Activated CD8-positive, alpha-beta memory T cell treated with anti-CD3 and anti-CD28 coated beads, Interleukin-2, amount 50 U/mL, for 24 hours (primary cell): Measurements from ENCODE around the gene LRRC38.
"Not testable (repeated sequence)": the region's sequence is repeated elsewhere in the genome, so short reads cannot be mapped to it uniquely, and the experiment has no call there.

Experiments
- DNase-seq: peaks from one replicate; pipeline ENCODE4 v3.0.0-alpha.2; 2020; ENCODE audit errors: extremely low read depth

The LRRC38 gene, protein sequence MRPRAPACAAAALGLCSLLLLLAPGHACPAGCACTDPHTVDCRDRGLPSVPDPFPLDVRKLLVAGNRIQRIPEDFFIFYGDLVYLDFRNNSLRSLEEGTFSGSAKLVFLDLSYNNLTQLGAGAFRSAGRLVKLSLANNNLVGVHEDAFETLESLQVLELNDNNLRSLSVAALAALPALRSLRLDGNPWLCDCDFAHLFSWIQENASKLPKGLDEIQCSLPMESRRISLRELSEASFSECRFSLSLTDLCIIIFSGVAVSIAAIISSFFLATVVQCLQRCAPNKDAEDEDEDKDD

GRCh38 chr1:13513895-13514546 is at the start of gene LRRC38:
Gene LRRC38, minus strand, starts transcription at chr1:13514003. Its CDS starts 410 bp downstream, at chr1:13513593.
- DNase-seq: no peak

DNA sequence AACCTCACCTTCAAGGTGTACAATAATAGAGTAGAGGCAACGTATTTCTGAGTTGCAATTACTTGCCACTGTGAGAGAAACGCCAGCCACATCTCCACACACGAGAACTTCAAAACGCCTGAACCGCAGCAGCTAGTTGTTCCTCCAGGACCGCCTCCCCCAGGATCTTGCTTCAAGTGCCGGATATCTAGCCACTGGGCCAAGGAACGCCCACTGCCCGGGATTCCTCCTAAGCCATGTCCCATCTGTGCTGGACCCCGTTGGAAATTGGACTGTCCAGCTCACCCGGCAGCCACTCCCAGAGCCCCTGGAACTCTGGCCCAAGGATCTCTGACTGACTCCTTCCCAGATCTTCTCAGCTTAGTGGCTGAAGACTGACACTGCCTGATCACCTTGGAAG is 49.2 kb upstream of the LRRC38 start:
- DNase-seq: not testable (repeated sequence)

DNA sequence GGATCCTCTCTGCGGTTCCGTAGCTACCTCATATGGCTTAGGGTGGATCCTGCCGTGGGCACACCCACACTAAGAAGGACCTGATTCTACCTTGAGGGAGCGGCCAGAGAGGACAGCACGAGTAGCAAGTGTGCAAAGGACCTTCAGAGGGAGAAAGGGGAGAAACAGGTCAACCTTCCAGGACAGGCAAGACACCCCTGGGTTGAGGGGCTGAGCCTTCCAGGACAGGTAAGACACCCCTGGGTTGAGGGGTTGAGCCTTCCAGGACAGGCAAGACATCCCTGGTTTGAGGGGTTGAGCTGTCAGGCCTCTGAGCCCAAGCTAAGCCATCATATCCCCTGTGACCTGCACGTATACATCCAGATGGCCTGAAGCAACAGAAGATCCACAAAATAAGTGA is 46.7 kb upstream of the LRRC38 start:
- DNase-seq: no peak

GRCh38 chr1:13556224-13556764 is 42.5 kb upstream of the LRRC38 start:
- no peak for DNase-seq

DNA sequence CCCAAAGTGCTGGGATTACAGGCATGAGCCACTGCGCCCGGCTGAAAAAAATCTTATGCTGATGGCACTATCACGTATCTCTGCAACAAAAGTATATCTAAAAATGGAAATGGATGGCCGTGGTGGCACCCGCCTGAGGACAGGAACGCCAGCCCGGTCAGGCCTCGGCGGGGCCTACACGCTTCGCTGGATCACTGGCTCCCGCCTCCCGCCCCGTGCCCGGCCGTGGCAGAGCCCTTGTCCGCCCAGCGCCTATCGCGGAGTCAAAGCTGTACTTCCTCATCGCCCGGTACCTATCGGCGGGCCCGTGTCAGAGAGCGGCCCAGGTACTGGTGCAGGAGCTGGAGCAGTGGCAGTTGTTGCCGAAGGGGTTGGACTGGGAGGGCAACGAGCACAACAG is 41.0 kb upstream of the LRRC38 start:
- no peak for DNase-seq

DNA sequence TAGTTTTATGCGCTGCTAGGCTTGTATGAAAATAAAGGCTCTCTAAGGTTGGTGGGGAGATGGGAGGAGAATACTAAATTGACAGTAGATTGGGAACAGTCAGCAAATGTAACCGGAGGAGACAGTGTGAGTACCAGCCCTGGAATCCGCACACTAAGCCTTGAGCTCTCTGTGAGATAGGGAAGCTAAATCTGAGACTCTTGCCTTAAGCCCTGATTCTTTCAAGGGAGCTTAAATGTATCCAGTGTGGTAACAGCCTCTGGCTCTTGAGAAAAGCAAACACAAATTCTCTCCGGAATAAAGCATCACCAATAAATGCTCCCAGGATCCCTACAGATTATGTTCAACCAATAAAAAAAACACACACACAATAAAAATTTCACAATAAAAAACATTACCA is 36.9 kb upstream of the LRRC38 start:
- DNase-seq: no peak

- no peak for DNase-seq
These were observed 35.7 kb upstream of the LRRC38 start for GRCh38 chr1:13549521-13549920.

- no peak for DNase-seq
These were observed 35.2 kb upstream of the LRRC38 start for GRCh38 chr1:13549021-13549420.

DNA sequence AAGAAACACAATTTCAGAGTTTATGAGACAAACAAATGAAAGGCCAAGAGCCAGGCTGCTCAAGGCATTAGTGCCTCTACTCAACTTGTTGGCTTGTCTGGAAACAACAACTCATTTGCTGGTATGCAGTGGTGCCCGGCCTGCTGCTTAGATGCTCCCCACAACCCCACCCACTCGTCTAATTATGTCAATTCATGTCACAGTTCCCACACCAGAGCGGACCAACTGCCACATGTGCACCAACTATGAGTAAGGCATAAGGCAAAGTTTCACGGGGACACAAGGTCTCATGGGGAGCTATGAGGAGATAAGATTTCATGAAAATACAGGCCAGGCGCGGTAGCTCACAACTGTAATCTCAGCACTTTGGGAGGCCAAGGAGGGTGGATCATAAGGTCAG is 34.5 kb upstream of the LRRC38 start:
- DNase-seq: no peak

DNA sequence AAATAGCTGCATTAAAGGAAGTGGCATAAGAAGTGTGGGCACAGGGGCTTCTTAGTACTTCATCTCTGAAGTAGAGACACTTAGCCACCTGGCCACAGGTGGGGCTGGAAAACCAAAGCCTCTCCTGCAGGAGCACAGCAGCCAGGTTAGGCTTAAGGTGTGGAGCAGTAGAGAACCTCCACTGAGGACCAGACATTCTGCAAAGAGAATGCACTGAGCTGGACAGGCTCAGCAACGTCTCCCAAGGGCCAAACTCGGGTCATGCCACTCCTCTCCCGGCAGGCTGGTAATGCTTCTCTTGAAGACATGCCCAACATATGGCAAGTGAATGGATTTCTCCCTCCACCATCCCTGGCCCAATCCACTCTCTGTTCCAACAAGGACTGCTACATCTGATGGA is 33.0 kb upstream of the LRRC38 start:
- DNase-seq: no peak

DNA sequence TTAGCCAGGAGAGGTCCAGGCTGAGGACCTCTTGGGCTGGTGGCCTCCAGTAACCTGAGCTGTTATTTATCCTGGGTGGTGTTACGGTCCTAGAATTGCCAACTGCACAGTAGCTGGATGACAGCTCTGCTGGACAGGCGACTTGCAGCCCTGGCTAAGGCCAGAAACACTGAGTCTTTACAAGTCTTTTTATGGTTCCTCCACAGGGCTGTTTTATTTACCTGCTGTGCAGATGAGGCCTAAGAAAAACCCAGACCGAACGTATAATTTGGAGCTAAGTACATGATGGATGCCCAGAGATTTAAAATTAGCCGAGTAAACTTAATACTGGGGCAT is 30.4 kb upstream of the LRRC38 start:
- DNase-seq: no peak

DNA sequence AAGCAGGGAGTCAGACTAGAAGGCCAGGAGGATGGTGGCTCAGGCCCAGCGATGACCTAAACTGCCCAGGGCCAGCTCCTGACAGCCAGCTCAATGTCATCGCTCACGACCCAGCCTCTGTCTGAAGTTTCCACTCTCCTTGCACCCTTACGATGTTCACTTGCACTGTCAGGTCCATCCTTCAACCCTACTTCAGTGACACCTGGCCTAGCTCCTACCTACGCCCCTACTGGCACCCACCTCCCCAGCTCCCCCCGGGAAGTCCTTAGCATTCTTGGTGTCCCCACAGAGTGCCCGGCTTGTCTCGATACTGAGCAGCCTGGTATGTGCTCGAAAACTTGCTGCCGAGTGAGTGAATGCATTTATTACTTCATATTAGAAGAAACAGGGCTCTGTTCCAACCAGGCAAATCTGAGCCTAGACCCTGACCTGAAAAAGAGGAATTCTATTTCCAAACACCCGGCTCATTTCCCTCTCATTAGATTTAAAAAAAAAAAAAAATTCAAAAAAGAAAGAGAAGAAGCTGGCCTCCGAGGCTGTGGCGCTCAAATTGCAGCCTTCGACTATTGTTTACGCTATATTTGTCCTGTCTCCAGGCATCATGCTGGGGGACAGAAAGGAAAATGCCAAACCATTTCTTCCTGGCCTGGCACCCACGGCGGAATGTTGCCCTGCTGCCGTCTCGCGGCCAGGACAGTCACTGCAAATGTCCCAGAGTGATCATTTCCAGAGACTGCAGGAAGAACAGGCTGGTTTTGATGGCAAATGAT is 29.8 kb upstream of the LRRC38 start:
- no peak for DNase-seq

DNA sequence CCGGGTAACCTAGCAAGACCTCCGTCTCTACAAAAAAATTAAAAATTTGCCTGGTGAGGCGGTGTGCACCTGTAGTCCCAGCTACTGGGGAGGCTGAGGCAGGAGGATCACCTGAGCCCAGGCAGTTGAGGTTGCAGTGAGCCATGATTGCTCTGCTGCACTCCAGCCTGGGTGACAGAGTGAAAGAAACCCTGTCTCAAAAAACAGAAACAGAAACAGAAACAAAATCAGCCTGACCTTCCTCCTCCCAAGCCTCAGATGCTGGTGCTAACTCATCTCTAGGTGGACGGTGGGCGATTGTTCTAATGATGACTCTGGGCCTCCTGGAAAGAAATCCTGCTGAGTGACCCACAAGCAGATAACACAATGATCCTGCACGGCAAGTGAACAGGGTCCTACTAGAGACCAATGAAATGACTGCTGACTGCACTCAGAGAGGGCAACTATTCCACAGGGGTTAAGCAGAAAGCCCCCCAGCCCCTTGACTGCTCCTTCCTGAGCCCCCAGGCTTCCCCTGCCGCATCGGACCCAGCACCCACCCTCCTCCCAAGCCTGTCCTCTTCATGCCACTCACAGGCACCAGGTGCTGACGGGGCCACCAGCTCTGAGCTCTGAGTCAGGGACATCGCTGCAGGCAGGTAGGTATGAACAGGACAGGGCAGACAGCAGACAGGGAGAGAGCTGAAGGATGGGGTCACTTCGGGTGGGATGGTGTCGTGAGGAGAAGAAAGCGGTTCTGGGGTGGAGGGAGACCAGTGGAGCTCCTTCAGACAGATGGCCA is 27.8 kb upstream of the LRRC38 start:
- no peak for DNase-seq

DNA sequence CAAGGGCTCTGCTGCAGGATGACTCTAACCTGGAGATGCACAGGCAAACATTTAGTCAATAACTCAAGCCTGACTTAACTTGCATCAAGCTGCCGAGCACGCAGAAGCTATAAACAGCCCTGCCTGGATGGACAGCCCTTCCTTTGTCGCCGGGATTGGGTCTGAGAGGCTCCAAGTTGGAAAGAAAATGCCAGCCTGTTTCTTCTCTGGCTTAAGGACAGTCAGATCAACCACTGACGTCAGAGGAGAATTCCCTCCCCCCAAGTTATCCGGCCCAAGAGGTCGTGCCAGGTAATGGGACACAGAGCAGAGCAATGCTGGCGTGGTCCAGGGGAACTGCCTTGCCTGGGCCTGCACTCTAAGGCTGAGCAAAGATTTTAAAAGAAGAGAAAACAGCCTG is 27.1 kb upstream of the LRRC38 start:
- DNase-seq: no peak

DNA sequence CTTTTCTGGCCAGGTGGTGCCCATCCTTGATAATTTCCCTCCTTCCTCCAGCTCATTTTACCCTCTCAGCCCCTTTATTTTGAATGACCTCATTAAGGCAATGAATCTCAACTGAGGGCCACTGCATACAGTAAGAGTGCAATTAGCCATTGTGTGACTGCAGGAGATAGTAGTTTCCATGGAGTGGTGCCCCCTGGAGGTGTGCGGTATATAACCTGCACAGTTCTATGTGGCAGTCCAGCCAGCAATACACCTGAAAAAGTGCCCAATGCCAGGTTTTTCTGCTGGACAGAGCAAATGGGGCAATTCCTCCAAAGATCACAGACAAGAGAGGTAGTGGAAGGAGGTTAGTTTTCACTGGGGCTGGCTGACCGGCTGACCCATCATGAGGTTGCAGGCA is 25.9 kb upstream of the LRRC38 start:
- no peak for DNase-seq

- DNase-seq: no peak
These were observed 25.0 kb upstream of the LRRC38 start for GRCh38 chr1:13538832-13539231.

DNA sequence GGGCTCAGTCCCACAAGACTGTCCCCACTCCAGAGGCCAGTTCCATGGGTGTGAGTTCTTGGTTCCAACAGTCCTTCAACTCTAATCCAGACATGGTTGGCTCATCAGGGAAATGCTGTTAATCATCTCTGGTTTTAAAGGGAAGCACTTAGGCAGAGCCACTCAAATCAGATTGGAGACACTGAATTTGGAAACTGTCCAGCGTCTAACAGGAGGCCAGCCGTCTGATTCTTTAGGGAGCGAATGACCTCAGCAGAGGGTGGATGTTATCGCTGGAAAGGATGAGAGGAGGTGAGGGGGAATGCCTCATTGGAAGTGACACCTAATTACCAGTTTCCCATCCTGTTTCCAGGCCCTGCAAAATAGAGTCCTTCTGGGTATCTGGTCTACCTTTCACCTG is 22.8 kb upstream of the LRRC38 start:
- DNase-seq: no peak

GRCh38 chr1:13535227-13535626 is 21.4 kb upstream of the LRRC38 start:
- no peak for DNase-seq

GRCh38 chr1:13528320-13528719 is 14.5 kb upstream of the LRRC38 start:
- no peak for DNase-seq

DNA sequence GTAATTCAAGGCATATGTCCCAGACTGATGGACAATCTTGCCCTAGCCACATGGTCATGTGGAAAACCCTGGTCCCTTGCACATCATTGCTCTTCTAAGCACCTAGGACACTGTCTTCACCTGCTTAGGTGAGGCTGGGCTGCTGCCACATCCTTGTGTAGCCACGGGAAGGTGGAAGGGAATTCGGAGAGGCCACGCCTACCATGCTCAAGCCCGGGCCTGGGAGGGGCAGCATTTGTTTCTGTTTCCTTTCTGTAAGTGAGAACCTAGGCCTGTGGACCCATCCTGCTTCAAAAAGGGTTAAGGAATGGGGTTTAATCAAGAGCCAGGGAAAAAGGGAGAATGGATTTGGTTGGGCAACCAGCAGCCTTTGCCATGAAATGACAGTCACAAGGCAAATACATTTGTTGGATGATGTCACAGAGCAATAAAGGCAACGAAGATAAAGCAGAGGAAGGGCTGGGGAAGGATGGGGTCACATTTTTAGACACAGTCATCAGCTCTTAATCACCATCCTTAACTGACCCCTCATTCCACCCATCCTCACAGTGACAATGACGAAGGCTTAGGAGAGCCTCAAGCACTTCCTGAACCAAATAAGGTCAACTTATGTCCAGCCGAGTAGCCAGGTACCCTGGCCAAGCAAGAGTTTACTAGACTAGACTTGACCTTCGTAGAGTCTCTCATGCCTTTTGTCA is 10.1 kb upstream of the LRRC38 start:
- DNase-seq: no peak

DNA sequence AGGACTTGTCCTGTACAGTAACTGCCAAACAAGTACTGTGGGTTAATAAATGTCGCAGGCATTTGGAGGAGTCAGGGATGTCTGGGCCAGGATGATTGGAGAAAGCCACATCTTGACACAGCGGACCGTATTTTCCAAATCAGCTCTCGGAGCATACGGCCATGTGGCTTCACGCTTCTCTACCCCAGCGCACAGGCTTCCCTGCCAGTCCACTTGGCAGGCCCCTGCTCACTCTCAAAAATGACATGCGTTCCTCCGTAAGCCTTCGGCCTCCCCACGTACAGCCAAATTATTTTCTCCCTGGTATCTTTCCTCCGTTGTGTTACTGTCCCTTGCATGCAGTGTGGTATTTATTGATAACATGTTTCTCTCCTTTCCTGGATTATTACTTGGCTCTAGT is 7.2 kb upstream of the LRRC38 start:
- DNase-seq: no peak
